ENCODE data around the gene ADCY6.

Gene ADCY6

DNA sequence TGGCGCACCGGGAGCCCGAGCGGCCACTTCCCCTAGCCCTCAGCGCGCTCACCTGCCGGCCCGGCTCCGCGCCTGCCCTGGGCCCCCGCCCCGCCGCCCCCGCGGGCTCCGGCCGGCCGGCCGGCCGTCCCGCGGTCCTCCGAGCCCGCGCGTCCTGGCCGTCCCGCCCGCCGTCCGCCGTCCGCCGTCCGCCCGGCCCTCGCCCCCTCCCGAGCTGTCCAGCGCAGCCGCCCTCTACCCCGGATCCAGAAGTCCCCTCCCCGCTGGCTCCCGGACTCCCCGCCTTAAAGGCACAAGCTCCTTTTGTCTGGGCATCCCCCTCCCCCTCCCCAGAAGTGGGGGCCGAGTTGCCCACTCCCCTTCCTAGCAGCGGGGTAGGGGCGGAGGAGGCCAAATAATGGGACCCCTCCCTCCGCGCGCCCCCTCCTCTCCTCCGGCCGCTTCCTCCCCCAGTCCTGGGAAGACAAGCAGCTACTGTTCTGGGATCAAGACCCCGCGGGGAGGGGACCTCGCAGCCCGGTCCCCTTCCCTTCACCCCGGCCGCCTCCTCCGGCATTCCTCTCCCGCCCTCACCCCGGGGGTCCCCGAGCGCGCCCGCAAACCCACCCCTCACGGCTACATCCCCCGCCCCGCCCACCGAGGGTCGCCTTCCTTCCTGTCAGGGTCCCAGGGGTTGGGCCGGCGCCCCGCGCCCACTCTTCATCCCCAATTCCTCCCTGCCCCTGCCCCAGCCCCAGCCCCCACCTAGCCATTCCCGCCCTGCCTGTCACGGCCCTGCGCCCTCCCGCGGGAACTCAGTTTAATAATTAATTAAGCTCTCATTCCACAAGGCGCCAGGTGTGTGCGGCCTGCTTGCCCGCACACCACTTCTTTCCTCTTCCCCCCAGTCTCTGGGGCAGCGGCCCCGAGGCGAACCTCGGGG, at the start of gene ADCY6:
Gene ADCY6, minus strand, starts transcription at position 236 of the 922 bp plus-strand sequence. CDS start 5,655 bp downstream, outside the sequence.
- DNase-seq = no peak

DNA sequence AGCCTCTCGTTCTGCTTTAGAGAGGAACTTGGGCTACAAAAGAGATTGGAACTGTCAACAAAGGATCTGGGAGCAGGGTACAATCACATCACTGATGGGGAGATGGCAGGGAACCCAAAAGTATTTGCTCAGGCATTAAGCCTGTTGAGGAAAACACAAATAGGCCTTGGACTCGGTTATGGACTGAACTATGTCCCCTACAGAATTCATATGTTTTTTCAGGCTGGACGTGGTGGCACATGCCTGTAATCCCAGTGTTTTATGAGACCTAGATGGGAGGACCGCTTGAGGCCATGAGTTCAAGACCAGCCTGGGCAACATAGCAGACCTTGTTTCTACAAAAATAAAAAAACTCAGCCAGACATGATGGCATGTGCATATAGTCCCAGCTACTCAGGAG, 49.2 kb upstream of the ADCY6 start:
- DNase-seq = no peak

DNA sequence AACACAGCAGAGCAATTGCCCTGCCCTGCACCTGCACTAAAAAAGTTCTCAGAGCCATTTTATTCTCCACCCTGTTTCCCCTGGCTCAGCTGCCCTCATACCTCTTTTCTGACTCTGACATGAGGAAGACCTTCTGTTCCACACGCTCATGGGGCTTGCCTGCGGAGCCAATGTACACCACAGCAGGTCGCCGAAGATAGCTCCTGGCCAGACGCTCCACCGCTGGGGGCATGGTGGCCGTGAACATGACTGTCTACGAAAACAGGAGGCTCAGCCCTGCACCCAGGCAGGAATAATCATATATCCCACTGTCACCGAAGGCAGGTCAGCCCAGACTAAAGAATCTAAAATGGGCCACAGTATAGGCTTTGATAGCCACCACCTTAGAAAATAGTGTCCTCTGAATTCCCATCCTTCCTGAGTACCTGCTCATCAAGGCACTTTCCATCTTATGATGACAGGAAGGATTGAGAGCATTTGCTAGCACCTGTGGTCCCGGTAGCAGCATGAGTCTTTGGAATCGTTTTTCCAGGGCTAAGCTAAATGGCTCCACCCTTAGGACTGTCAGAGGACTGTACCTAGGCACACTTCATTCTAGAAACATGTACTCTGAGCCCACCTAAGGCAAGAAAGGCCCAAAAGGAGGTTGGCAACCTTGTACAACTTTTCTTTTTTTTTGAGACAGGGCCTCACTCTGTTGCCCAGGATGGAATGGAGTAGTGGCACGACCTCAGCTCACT, 43.6 kb upstream of the ADCY6 start:
- no peak for DNase-seq

DNA sequence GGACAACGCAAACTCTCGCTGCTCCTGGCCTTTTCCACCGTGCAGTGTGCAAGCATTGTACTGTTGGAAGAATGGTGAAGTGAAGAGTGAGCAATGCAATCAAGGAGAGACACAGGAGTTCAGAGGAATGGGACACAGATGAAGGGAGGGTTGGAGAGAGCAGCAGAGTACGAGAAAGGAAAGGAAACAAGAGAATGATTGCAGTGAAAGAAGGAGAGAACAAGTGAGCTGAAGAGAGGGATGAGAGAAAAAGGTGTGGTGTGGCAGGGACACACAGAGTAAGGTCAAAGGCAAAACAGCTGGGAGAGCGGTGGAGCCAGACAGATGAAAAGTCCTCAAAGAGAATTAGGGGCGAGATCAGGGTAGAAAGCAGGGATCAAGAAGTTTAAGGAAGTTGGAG, 42.4 kb upstream of the ADCY6 start:
- DNase-seq = no peak

DNA sequence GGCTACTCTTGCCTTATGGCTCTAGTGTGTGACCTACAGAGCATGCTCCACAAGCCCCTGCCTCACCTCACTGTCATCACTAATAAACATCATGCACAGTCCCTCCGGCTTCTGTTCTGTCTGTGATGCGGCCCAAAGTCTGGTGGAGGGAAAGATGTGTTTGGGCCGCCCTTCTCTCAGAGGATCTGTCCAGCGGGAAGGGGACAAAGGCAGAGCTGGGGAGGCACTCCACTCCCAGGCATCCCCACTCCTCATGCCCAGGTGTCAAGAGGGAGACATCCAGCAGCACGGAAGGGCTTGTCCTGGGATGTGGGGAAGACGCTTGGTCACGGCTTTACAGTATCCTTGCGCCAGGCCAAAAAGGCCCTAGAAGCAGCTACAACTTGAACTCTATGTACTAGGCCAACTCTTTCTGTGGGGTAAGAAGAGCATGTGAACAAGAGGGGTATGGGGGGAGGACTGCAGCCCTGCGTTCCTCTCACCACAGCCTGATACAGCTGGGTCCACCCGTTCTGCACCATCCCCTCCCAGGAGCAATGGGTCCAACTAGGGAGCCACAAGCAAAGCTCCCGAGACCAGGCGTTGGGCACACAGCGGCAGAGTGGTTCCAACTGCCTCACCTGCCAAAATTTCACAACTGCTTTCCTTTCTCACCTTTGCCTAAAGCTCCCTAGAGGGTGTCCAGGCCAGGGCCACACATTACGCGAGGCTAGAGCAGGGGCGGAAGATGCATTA, 40.1 kb upstream of the ADCY6 start:
- no peak for DNase-seq

DNA sequence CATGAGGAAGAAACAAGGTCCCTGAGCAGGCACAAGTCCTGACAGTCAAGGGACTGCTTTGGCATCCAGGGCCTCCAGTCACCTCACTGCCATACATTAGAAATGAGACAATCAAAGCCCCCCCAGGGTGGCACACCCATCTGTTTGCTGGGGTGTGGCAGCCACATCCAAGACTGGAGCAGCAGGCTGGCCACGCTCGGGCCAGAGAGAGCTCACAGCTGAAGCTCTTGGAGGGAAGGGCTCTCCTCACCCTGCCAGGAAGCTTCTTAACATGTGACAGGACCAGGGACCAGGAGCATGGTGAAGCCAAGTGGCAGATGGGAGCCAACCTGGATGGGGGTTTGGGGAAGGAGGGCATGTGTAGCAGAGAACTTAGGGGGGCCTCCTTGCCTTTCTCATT, 39.4 kb upstream of the ADCY6 start:
- no peak for DNase-seq

DNA sequence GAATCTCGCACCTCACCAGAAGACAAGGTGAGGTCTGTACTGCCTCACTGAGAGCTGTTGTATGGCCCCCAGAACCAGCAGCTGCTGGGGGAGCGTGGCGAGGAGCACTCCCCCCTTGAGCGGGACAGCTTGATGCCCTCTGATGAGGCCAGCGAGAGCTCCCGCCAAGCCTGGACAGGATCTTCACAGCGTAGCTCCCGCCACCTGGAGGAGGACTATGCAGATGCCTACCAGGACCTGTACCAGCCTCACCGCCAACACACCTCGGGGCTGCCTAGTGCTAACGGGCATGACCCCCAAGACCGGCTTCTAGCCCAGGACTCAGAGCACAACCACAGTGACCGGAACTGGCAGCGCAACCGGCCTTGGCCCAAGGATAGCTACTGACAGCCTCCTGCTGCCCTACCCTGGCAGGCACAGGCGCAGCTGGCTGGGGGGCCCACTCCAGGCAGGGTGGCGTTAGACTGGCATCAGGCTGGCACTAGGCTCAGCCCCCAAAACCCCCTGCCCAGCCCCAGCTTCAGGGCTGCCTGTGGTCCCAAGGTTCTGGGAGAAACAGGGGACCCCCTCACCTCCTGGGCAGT, 38.7 kb upstream of the ADCY6 start:
- DNase-seq = no peak

DNA sequence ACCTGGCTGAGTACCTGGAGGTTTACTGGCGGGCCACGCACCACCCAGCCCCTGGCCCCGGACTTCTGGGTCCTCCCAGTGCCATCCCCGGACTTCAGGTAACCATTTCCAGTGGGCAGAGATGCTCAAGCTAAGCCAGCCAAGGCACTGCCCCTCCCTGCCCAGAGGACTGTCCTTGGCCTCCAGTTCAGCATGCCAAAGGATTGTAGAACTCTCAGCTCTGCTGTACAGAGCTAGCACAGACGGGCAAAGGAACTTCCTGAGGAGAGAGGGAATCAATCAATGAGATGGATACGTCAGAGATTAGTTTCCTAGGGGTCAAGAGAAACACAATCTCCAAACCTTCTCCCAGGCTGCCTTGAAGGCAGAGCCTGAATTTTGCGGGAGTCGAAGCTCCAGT, 38.1 kb upstream of the ADCY6 start:
- no peak for DNase-seq

DNA sequence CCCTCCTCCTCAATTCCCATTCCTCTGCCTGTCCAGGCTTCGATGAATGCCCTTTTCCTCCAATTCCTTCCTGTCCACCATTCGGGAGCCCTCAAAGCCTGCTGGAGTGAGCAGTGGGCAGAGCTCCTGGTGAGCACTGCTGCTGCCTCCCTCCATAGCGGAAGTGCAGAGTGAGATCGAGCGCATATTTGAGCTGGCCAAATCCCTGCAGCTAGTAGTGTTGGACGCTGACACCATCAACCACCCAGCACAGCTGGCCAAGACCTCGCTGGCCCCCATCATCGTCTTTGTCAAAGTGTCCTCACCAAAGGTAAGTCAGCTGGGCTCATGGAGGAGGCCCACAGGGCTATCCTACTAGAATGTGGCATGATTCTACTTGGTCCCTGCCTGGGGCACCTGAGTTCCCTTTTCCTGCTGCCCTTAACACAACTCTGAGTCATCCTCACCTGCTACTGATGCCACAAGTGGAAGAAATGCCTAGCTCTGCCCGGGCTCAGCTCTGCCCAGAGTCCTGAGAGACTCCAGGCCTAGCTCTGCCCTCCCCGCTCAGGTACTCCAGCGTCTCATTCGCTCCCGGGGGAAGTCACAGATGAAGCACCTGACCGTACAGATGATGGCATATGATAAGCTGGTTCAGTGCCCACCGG, 37.4 kb upstream of the ADCY6 start:
- DNase-seq = no peak

DNA sequence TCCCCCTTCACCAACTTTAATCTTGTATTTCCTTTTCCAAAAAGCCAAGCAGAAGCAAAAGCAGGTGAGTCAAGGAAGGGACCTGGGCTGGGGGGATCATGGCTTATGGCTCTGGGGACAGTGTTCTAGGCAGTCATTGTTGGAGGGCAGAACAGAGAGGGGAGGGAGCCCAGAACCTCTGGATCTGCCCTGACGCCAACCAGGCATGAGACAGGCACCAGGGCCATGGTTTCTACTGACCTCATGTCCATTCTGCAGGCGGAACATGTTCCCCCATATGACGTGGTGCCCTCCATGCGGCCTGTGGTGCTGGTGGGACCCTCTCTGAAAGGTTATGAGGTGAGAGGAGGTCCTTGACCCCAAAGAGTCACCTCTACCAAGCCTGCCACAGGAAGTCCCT, 36.0 kb upstream of the ADCY6 start:
- DNase-seq = no peak

DNA sequence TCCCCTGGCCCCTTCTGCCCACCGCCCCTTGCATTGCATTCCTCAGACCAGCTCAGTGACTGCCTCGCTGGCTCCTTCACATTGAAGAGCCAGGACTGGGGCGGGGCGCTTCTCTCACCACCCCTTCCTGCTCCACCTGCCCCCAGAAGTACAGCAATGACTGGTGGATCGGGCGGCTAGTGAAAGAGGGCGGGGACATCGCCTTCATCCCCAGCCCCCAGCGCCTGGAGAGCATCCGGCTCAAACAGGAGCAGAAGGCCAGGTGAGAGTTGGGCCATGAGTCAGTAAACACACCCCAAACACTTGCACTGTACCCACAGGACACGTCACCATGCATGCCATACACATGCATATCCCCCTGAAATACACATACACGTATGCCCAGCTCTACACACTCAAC, 35.2 kb upstream of the ADCY6 start:
- DNase-seq = peak; percentile 10

DNA sequence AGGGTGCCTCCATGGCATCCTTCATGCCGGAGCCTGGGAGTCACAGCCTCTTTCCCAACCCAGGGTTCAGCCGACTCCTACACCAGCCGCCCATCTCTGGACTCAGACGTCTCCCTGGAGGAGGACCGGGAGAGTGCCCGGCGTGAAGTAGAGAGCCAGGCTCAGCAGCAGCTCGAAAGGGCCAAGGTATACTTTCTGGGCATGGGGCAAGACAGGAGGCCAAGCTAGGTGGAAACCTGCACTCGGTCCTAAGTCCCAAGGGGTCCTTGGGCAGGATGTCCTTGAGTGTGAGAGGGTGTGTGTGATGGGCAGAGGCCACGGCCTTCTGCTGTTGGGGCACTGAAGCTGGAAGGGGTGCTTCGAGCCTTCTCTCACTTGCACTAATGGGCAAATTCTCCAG, 34.4 kb upstream of the ADCY6 start:
- no peak for DNase-seq

DNA sequence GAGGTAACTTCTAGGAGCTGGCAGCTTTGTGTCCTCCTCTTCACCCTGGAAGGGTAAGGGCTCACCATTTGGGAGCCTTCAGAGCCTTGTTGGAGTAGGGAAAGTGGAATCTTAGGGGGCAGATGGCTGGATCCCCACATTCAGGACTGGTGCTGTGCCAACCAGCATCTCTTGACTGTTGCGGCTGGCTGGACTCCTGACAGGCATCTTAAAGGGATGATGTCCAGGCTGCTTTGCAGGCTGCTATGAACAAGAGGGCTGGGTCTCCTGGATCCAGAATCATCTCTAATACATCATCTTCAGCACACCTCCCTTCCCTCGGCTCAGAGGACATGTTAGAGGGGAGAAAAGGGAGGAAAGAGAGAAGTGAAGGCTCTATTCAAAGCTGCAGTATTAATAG, 33.8 kb upstream of the ADCY6 start:
- no peak for DNase-seq

DNA sequence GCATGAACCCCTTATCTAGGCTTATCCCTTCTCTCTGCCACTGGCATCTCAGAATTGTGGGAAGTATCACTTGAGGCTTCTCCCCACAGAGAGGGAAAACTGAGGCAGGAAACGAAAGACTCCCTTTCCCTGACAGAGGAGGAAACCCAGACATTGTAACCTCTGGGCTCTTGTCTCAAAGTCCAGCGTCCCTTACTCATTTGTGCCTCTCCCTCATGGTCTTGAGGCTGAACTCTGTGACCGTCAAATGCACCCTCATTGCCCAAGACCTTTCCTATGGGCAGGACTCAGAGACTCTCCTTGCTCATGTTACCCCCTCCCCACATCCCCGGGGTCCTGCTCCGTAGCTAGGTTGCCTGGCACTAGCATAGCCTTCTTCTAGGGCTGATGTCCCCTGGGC, 33.2 kb upstream of the ADCY6 start:
- no peak for DNase-seq

DNA sequence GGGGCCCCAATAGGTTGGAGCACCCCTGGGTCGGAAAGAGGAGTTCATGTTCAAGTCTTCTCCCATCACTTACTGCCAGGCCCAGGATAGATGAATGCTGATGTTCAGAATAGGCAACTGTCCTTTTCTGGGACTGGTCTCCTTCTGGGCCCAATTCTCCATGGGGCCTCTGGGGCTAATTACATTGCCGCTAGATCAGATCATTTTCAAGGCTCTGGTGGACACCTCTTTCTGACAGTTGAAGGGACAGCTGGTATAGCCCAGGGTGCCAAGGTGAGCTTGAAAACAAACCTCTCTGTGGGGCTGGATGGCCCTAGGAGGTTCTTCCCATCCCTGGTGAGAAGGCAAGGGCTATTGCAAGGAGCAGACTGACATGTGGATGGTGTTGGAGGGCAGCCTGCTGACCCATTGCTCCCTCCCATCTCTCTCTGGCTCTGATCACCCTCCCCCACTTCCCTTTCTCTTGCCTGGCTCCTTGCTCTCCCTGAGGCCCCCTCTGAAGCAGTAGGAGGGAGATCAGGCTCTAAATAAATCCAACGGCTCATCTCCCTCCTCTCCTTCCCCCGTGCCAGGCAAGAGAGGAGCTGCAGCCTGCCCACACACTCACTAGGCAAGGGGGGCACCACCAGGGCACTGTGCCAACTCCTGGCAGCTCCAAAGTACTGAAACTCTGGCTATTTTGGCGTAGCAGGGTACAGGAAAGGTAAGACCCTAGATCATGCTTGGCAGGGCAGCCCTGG, 31.3 kb upstream of the ADCY6 start:
- no peak for DNase-seq

DNA sequence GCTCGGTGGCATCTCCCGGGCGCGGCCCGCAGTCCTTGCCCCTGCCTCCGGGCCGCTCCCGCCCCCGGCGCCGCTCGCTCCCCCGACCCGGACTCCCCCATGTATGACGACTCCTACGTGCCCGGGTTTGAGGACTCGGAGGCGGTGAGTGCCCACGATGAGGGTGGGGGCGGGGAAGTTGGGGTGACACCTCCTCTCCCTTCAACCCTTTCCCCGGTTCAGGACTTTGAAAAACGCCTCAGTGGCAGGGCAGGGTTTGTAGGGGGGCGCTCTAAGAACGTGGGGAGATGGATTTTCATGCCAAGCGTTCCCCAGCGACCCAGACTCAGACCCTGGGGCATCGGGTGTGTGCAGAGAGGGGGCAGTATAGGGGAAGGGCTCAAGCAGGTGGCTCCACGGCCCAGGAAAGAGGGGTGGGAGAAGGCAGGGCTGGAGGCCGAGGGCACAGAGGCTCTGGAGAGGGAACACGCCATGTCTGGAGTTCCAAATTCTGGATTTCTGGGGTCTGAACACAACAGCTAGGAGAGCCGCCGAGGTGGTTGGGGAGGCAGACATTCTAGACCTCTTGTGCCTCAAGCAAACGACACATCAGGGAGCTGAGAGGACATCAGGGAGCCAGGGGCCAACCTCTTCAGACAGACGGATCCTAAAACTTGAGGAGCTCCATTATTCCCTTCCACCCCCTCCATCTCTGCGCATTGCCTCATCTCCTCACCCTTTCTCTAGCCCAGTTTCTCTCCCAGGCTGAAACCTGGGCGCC, 30.1 kb upstream of the ADCY6 start:
- peak; percentile 21 for DNase-seq

DNA sequence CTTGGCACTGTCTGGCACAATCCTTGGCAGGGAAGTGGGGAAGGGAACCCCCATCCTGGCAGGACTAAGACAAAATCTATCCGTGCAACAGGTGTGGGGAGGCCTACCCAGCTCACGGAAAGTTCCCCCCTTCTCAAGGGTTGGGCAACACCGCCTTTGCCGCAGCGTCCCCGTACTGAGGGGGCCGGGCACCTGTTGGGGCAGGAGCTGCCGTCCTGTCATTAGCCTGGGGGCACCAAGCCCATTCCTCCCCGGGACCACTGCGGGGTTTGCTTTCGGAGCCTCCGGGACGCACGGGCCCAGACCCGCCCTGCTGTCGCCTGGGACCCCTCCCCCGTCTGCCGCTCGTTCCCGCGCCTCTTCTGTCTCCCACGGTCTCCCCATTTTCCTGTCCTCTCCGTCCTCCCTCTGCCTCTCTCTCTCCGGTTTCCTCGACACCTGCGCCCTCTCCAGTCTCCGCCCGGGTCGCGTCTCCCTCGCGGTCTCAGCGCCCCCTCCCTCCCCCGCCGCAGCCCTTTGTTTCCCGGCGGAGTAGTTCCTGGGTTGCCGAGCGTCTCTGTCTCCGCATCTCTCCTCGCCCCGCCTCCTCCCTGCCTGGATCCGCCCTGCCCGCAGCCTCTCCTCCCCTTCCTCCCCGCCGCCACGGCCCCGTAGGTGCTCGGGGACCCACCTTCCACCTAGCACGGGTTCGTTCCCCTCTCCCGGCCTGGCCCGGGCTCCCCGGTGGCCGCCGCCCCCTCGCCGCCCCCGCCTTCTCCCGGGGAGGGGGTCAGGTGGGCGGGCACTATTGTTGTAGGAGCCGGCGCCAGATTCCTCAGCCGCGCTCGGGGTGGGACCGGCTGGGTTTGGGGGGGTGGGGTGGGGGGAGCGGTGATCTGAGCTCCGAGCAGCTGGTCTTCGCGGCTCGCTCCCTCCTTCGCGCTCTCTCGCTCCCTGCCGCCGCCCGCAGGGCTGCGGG, 29.3 kb upstream of the ADCY6 start, which contains the start of gene CACNB3:
Gene CACNB3, plus strand, starts transcription at position 624 of the 958 bp plus-strand sequence. CDS start 434 bp downstream, outside the sequence.
- DNase-seq = peak; percentile 80

DNA sequence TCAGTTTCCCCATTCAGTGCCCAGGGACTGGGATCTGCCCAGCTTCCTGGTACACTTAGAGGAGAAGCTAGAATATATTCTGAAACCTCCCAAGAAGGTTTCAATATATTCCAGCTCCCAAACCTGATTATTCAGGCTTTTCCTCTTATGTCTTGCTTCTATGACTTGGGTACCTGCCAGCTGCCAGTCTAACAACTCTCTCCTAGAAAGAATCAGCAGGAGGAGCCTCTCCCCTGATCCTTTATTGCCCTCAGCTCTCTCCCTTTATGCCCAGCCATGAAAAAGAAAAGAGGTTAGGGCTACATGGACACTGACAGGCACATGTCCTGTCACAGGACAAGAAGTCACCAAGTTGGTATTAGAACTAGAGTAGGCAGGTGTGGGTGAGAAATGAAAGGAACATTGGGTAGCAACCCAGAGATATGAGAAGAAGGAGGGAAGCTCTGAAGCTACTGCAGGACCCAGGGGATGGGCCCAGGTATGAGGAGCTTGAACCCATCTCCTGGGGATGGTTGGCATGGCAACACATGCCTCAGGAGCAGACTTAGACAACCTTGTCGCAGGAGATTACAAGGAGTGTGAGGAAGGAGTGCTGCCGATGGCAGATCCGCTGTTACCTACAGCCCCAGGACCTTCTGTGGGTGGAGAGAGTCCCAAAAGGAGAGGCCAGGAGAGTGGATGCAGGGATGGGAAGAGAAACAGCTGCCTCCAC, 27.4 kb upstream of the ADCY6 start:
- DNase-seq = no peak
